ENCODE data around the gene ZXDC.

- TF ChIP-seq YY1 (IDR thresholded peaks at IDR 0.05; ENCODE audit: insufficient read depth, insufficient read length), result no peak
- TF ChIP-seq ZNF274 (IDR thresholded peaks at IDR 0.05; ENCODE audit: low read depth, low read length), result no peak
- no peak for TF ChIP-seq SUZ12 (IDR thresholded peaks at IDR 0.05; ENCODE audit: extremely low read depth, insufficient read depth, insufficient read length)
Measured at GRCh38 chr3:126511291-126511690, 35.6 kb upstream of the ZXDC start.
